NOMO-1 treated with dmso at 0.1 percent for 144 hours (cell line): ENCODE data around the gene FOXC1.

ENCODE experiments used
- DNase-seq: peaks from one replicate; lab custom pipeline; 2025; ENCODE audit not compliant: unreplicated experiment; lab: John Stamatoyannopoulos, UW

The FOXC1 gene

GRCh38 chr6:1622851-1623768 is 13.4 kb downstream of the FOXC1 start:
- DNase-seq, result no peak

- no peak for DNase-seq
Measured at GRCh38 chr6:1623769-1624057, 14.0 kb downstream of the FOXC1 start.

GRCh38 chr6:1624058-1624850 is 14.5 kb downstream of the FOXC1 start:
- no peak for DNase-seq

GRCh38 chr6:1624851-1625781 is 15.4 kb downstream of the FOXC1 start:
- DNase-seq, result no peak

GRCh38 chr6:1625794-1626435 is 16.2 kb downstream of the FOXC1 start:
- DNase-seq, result no peak

GRCh38 chr6:1626481-1626880 is 16.8 kb downstream of the FOXC1 start:
- DNase-seq, result no peak

- DNase-seq, result no peak
Measured at GRCh38 chr6:1627827-1628560, 18.3 kb downstream of the FOXC1 start.

- no peak for DNase-seq
Measured at GRCh38 chr6:1629316-1629715, 19.6 kb downstream of the FOXC1 start.

- no peak for DNase-seq
Measured at GRCh38 chr6:1630212-1630770, 20.6 kb downstream of the FOXC1 start.

GRCh38 chr6:1630771-1631217 is 21.1 kb downstream of the FOXC1 start:
- DNase-seq, result no peak

GRCh38 chr6:1631251-1631650 is 21.5 kb downstream of the FOXC1 start:
- no peak for DNase-seq

- DNase-seq, result no peak
Measured at GRCh38 chr6:1633366-1634021, 23.8 kb downstream of the FOXC1 start.

- DNase-seq, result no peak
Measured at GRCh38 chr6:1634081-1634480, 24.4 kb downstream of the FOXC1 start.

- DNase-seq, result no peak
Measured at GRCh38 chr6:1635305-1636010, 25.7 kb downstream of the FOXC1 start.

GRCh38 chr6:1636272-1636825 is 26.6 kb downstream of the FOXC1 start:
- no peak for DNase-seq

GRCh38 chr6:1636971-1637871 is 27.5 kb downstream of the FOXC1 start:
- no peak for DNase-seq

- no peak for DNase-seq
Measured at GRCh38 chr6:1639430-1639829, 29.7 kb downstream of the FOXC1 start.
